ENCODE results near the gene P2RX6.

Gene P2RX6

GRCh38 chr22:21018314-21018713, 3.3 kb downstream of the P2RX6 start:
- H2AFZ ChIP-seq (ENCODE audit: low read depth, low read length) = no peak overlapping the region
- ATAC-seq (ENCODE audit: insufficient read depth, low read depth) = no peak

GRCh38 chr22:21020802-21021429, 6.0 kb downstream of the P2RX6 start:
- Histone ChIP-seq H3K9me3 (ENCODE audit: insufficient read depth, low read length, severe bottlenecking) (no peaks in the 10 kb centered on the region), H4K20me1 (ENCODE audit: insufficient read depth, low read length) (peaks cover 4% of the 10 kb centered on the region; the same call in 1 of the 2 replicates), H2AFZ (ENCODE audit: low read depth, low read length) (no peak overlapping the region), H3K27me3 (ENCODE audit: insufficient read depth, low read length, poor library complexity) (no peaks in the 10 kb centered on the region), H3K4me1 (ENCODE audit: insufficient read depth, low read length) (peaks cover 10% of the 10 kb centered on the region), H3K9ac (ENCODE audit: low read depth, low read length) (no peak overlapping the region), H3K27ac (ENCODE audit: low read length) (no peak overlapping the region), H3K4me2 (ENCODE audit: insufficient read depth, low read length) (no peak overlapping the region), H3K36me3 (ENCODE audit: insufficient read depth, low read length) (no peaks in the 10 kb centered on the region), H3K4me3 (ENCODE audit: low read depth in 1 of 2, low read length in 2 of 2) (no peak overlapping the region), H3K79me2 (ENCODE audit: insufficient read depth, low read length) (no peaks in the 10 kb centered on the region)
- DNase-seq (peak; percentile 42), ATAC-seq (ENCODE audit: insufficient read depth, low read depth) (peak; percentile 73; the same call in 2 of the 3 replicates)
- TF ChIP-seq CTCF (IDR thresholded peaks at IDR 0.05; ENCODE audit: borderline replicate concordance, extremely low read depth, low read length, poor library complexity, severe bottlenecking) (peak; percentile 69), EZH2 (IDR thresholded peaks at IDR 0.05; ENCODE audit: borderline replicate concordance, low read depth, low read length, severe bottlenecking) (no peak)

More at GRCh38 chr22:21018314-21018713, 3.3 kb downstream of the P2RX6 start:
- Histone ChIP-seq H3K9me3 (ENCODE audit: insufficient read depth, low read length, severe bottlenecking) (no peaks in the 10 kb centered on the region), H4K20me1 (ENCODE audit: insufficient read depth, low read length) (peaks cover 4% of the 10 kb centered on the region; the same call in 1 of the 2 replicates), H3K4me3 (ENCODE audit: low read depth in 1 of 2, low read length in 2 of 2) (no peak overlapping the region), H3K4me1 (ENCODE audit: insufficient read depth, low read length) (peaks cover 15% of the 10 kb centered on the region), H3K79me2 (ENCODE audit: insufficient read depth, low read length) (no peaks in the 10 kb centered on the region), H3K4me2 (ENCODE audit: insufficient read depth, low read length) (no peak overlapping the region), H3K36me3 (ENCODE audit: insufficient read depth, low read length) (no peaks in the 10 kb centered on the region), H3K27ac (ENCODE audit: low read length) (no peak overlapping the region), H3K9ac (ENCODE audit: low read depth, low read length) (no peak overlapping the region), H3K27me3 (ENCODE audit: insufficient read depth, low read length, poor library complexity) (peaks cover 9% of the 10 kb centered on the region)
- no peak for DNase-seq
- TF ChIP-seq CTCF (IDR thresholded peaks at IDR 0.05; ENCODE audit: borderline replicate concordance, extremely low read depth, low read length, poor library complexity, severe bottlenecking) = no peak
- no peak for TF ChIP-seq EZH2 (IDR thresholded peaks at IDR 0.05; ENCODE audit: borderline replicate concordance, low read depth, low read length, severe bottlenecking)

GRCh38 chr22:21022507-21022906, 7.5 kb downstream of the P2RX6 start:
- no peaks in the 10 kb centered on the region for H3K79me2 ChIP-seq (ENCODE audit: insufficient read depth, low read length)
- H3K4me1 ChIP-seq (ENCODE audit: insufficient read depth, low read length) = peaks cover 10% of the 10 kb centered on the region
- no peak overlapping the region for H3K9ac ChIP-seq (ENCODE audit: low read depth, low read length)
- H3K4me2 ChIP-seq (ENCODE audit: insufficient read depth, low read length) = no peak overlapping the region
- H3K9me3 ChIP-seq (ENCODE audit: insufficient read depth, low read length, severe bottlenecking) = no peaks in the 10 kb centered on the region
- DNase-seq (no peak), ATAC-seq (ENCODE audit: insufficient read depth, low read depth) (no peak)
- H3K27me3 ChIP-seq (ENCODE audit: insufficient read depth, low read length, poor library complexity) = no peaks in the 10 kb centered on the region
- no peak for TF ChIP-seq EZH2 (IDR thresholded peaks at IDR 0.05; ENCODE audit: borderline replicate concordance, low read depth, low read length, severe bottlenecking)
- TF ChIP-seq CTCF (IDR thresholded peaks at IDR 0.05; ENCODE audit: borderline replicate concordance, extremely low read depth, low read length, poor library complexity, severe bottlenecking) = no peak
- no peak overlapping the region for H2AFZ ChIP-seq (ENCODE audit: low read depth, low read length)
- H3K36me3 ChIP-seq (ENCODE audit: insufficient read depth, low read length) = no peaks in the 10 kb centered on the region
- no peak overlapping the region for H3K27ac ChIP-seq (ENCODE audit: low read length)
- no peaks in the 10 kb centered on the region for H4K20me1 ChIP-seq (ENCODE audit: insufficient read depth, low read length)
- H3K4me3 ChIP-seq (ENCODE audit: low read depth in 1 of 2, low read length in 2 of 2) = no peak overlapping the region

Measured in DND-41 (cell line).